ENCODE measurements around the gene APCDD1L. TPM values are rescaled to one million over a fixed set of nuclear protein-coding genes. Genes with fewer than 3 reads are reported as not detected.

The APCDD1L gene
- total and polyA plus RNA-seq, 3 experiments from 2014 or later: not detected

DNA sequence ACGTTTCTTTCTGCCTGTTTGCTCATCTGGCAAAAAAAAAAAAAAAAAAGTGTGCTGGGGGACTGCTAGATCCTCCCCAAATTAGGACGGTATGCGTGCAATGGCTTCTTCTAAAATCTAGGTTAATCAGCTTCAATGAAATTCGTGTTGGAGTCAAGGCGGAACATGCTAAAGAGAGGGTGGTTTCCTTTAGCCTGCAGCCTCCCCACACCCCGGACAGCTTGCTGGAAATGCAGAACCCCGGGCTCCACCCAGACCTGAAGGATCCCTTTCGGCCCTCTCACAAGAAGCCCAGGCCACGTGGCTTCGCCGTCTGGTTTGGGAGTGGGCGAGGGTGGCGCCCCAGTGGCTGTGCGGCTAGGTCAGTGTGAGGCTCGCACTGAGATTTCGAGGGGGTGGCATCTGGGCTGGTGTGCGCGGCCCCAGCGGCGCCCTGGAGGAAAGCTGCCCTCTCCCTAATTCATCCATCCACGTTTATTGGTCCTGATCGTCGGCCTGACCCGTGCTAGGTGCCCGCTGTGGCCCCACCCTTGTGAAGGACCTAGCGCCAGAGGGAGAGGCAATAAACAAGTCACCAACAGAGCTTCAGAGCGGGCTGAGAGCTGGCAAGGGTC lies 49.0 kb downstream of the APCDD1L start:
- Mint-ChIP-seq H3K9me3 (peaks cover 0 to 2% (median 0%) of the 10 kb centered on the region in 5 donors), H3K36me3 (no peaks in the 10 kb centered on the region), H3K27me3 (peaks cover 0 to 8% of the 10 kb centered on the region in 2 donors), H3K4me3 (no peak overlapping the region), H3K27ac (no peak overlapping the region), H3K4me1 (no peaks in the 10 kb centered on the region)
- Histone ChIP-seq H3K4me1 (ENCODE audit: insufficient read depth, low read length) (no peaks in the 10 kb centered on the region), H3K9me3 (ENCODE audit: low read length) (no peaks in the 10 kb centered on the region), H3K27me3 (ENCODE audit: insufficient read depth, low read length, poor library complexity, severe bottlenecking) (no peaks in the 10 kb centered on the region), H3K27ac (ENCODE audit: low read depth, low read length) (no peak overlapping the region), H3K36me3 (ENCODE audit: insufficient read depth, low read length) (no peaks in the 10 kb centered on the region), H3K4me3 (ENCODE audit: low read length) (no peak overlapping the region)
- ChIA-PET POLR2A (no interaction called here), CTCF (interaction anchor here (0.6 kb wide), 1 partner anchor 16 kb away, joined by 3 read pairs; no protein-coding TSS in a partner anchor)
- DNase-seq: no peak

DNA sequence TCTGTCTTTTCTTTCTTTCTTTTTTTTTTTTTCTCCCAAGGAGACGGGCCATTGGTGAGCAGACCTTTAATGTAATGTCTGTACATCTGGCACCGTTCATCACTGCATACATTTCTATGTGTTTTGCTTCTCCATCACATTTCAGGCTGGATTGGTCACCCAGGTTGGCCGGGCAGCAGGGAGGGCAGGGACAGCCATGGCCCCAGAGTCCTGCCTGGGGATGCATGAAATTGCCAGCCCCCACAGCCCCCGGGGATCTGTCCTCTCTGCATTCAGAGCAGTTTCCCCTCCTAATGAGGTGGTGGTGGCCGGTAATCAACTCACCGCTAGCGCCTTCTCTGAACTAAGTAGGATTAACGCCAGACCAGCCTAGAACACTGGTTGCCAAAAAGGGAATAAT lies 50.4 kb downstream of the APCDD1L start:
- Histone ChIP-seq H3K27ac (ENCODE audit: low read depth, low read length) (no peak overlapping the region), H3K27me3 (ENCODE audit: insufficient read depth, low read length, poor library complexity, severe bottlenecking) (no peaks in the 10 kb centered on the region), H3K4me3 (ENCODE audit: low read length) (no peak overlapping the region), H3K36me3 (ENCODE audit: insufficient read depth, low read length) (no peaks in the 10 kb centered on the region), H3K4me1 (ENCODE audit: insufficient read depth, low read length) (no peaks in the 10 kb centered on the region), H3K9me3 (ENCODE audit: low read length) (no peaks in the 10 kb centered on the region)
- no peak for DNase-seq
- Mint-ChIP-seq H3K27me3 (peaks cover 0 to 8% of the 10 kb centered on the region in 2 donors), H3K27ac (no peak overlapping the region), H3K4me3 (no peak overlapping the region), H3K4me1 (no peaks in the 10 kb centered on the region), H3K36me3 (no peaks in the 10 kb centered on the region), H3K9me3 (peaks cover 0 to 2% (median 0%) of the 10 kb centered on the region in 5 donors)
- ChIA-PET POLR2A (no interaction called here), CTCF (interaction anchor here (1.5 kb wide), 1 partner anchor 20 kb away, joined by 3 read pairs; no protein-coding TSS in a partner anchor)

DNA sequence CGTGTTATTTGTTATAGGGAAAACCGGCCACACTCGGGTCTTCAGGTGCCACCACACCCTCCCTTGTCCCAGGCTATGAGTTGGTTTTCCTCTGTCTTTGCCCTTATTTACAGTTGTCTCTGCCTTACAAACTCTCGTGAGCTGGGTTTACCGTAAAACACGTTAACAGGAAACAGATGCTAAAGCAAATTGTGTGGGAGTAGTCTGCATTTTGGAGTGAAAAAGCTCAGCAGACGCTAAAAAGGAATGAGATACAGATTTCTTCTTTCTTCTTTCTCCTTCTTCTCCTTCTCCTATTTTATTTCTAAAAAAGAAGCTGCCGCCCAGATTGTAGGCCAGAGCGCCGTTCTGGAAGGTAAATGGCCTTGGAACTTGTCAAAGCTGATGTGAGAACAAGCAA lies 51.9 kb downstream of the APCDD1L start:
- DNase-seq: no peak
- Histone ChIP-seq H3K4me1 (ENCODE audit: insufficient read depth, low read length) (no peaks in the 10 kb centered on the region), H3K9me3 (ENCODE audit: low read length) (no peaks in the 10 kb centered on the region), H3K27ac (ENCODE audit: low read depth, low read length) (no peak overlapping the region), H3K36me3 (ENCODE audit: insufficient read depth, low read length) (no peaks in the 10 kb centered on the region), H3K27me3 (ENCODE audit: insufficient read depth, low read length, poor library complexity, severe bottlenecking) (no peaks in the 10 kb centered on the region), H3K4me3 (ENCODE audit: low read length) (no peak overlapping the region)
- no peak overlapping the region for H3K27ac Mint-ChIP-seq
- CTCF ChIA-PET: interaction anchor here (0.7 to 1.5 kb wide), 2 partner anchors 18 to 1008 kb away, joined by 3 read pairs; no protein-coding TSS in a partner anchor
- H3K4me1 Mint-ChIP-seq: no peaks in the 10 kb centered on the region
- POLR2A ChIA-PET: no interaction called here
- H3K27me3 Mint-ChIP-seq: peaks cover 0 to 9% of the 10 kb centered on the region in 2 donors
- H3K36me3 Mint-ChIP-seq: peaks cover 0 to 2% (median 0%) of the 10 kb centered on the region in 3 donors
- peaks cover 0 to 2% (median 0%) of the 10 kb centered on the region in 5 donors for H3K9me3 Mint-ChIP-seq
- H3K4me3 Mint-ChIP-seq: no peak overlapping the region

DNA sequence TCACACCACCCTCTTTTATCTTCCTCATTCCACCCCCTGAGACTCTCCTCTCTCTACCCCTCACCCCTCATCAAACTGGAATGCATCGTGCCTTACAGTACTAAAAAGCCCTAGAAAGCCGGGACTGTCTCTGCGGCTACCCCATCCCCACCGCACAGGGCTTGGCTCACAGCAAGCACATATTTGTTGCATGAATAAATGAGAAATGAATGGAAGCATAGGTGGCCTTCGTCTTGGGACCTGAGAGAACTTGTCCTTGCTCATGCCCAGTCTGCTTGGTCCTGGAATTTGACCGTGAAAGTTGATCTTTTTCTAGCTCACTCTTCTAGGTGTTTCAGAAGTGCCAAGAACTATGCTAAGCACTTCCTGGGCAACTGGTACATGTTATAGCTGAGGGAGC lies 53.3 kb downstream of the APCDD1L start:
- peaks cover 0 to 2% (median 0%) of the 10 kb centered on the region in 5 donors for H3K9me3 Mint-ChIP-seq
- CTCF ChIA-PET: no interaction called here
- H3K36me3 Mint-ChIP-seq: peaks cover 0 to 8% (median 4%) of the 10 kb centered on the region in 3 donors
- H3K27me3 Mint-ChIP-seq: peaks cover 0 to 6% of the 10 kb centered on the region in 2 donors
- no peaks in the 10 kb centered on the region for H3K36me3 ChIP-seq (ENCODE audit: insufficient read depth, low read length)
- no peaks in the 10 kb centered on the region for H3K4me1 ChIP-seq (ENCODE audit: insufficient read depth, low read length)
- POLR2A ChIA-PET: no interaction called here
- H3K4me3 Mint-ChIP-seq: no peak overlapping the region
- no peak overlapping the region for H3K4me3 ChIP-seq (ENCODE audit: low read length)
- no peaks in the 10 kb centered on the region for H3K9me3 ChIP-seq (ENCODE audit: low read length)
- no peak overlapping the region for H3K27ac Mint-ChIP-seq
- no peak for DNase-seq
- no peak overlapping the region for H3K27ac ChIP-seq (ENCODE audit: low read depth, low read length)
- H3K27me3 ChIP-seq (ENCODE audit: insufficient read depth, low read length, poor library complexity, severe bottlenecking): no peaks in the 10 kb centered on the region
- no peaks in the 10 kb centered on the region for H3K4me1 Mint-ChIP-seq

DNA sequence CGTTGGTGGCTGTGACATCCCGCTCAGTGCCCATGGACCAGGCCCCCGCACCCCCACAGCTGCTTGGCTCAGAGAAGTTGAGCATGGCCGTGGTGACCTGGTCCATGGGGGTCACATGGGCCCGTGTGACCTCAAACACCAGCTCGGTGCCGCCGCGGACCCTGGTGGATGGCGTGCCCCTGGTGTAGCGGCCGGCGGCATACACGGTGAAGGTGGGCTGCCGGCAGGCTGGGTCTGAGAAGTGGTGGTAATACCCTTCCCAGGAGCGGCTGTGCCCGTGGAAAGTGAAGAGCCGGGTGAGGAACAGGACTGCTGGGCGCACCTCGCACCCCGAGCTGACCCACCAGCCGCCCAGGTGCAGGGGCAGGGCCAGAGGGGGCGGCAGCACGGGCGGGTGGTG lies 54.1 kb downstream of the APCDD1L start:
- Mint-ChIP-seq H3K27ac (no peak overlapping the region), H3K4me3 (no peak overlapping the region), H3K9me3 (peaks cover 0 to 2% (median 0%) of the 10 kb centered on the region in 5 donors), H3K36me3 (peaks cover 0 to 12% (median 6%) of the 10 kb centered on the region in 3 donors), H3K4me1 (peaks cover 0 to 1% (median 0%) of the 10 kb centered on the region in 3 donors), H3K27me3 (peaks cover 0 to 8% of the 10 kb centered on the region in 2 donors)
- H3K36me3 ChIP-seq (ENCODE audit: insufficient read depth, low read length): no peaks in the 10 kb centered on the region
- no peak for DNase-seq
- ChIA-PET CTCF (no interaction called here), POLR2A (no interaction called here)
- no peaks in the 10 kb centered on the region for H3K4me1 ChIP-seq (ENCODE audit: insufficient read depth, low read length)
- H3K27ac ChIP-seq (ENCODE audit: low read depth, low read length): no peak overlapping the region
- H3K9me3 ChIP-seq (ENCODE audit: low read length): no peaks in the 10 kb centered on the region
- H3K27me3 ChIP-seq (ENCODE audit: insufficient read depth, low read length, poor library complexity, severe bottlenecking): no peaks in the 10 kb centered on the region
- no peak overlapping the region for H3K4me3 ChIP-seq (ENCODE audit: low read length)

DNA sequence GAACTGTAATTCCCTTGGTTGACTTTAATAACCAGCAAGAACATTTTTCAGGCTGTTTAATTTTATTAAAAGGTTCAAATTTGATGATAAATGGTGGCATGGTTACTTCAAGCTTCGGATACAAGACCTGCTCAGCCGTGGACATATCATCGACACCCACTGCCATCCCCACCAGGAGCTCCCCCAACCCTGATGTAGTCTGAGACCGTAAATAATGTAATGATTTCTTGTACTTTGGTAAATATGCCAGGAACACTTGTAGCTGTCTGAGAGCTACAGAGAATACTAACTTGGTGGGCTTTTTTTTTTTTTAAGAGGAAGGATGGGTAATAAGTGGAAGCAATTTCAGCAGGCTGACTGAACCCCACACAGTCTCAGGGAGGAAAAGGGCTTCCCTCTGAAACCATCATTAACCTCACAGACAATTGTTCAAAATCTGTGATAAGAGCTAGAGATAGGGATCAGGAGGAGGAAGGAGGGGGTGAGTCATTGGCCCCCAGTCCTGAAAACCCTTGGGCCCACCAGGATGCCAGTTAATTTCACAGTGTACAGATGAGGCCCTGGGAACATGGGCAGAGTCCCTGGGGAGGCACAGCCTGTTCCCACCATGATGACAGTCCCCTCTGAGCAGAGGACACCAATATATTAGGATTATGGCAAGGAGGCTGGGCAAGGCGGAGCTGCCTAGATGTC lies 56.0 kb downstream of the APCDD1L start:
- no peak overlapping the region for H3K4me3 ChIP-seq (ENCODE audit: low read length)
- POLR2A ChIA-PET: no interaction called here

DNA sequence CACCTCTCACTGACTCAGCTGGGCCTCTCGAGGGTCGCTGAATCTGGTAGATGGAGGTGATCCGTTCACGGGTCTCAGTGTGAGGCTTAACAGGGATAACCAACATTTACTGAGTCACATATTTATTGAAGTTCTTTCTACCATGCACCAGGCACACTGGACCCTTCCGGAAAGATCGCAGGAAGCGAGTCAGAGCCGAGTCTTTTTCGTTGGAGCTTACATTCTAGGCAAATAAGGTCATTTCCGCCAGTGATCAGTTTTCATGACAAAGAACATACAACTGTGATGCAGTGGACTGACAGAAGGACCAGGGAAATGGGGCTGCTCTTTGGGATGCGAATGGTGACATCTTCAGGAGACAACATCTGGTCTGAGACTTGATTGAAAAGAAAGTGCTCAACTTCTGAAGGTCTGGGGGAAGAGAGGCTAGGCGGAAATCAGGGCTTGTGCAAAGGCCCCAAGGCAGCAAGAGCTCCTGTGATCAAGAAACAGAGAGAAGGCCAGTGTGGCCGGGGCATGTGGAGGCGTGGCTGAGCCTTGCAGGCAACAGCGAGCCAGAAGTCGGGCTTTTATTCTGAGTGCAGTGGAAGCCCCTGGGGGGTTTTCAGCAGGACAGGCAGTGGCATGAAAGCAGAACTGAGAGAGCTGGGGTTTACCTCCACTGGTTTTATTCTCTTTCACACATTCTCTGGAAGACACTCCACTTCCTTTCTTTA lies 56.7 kb downstream of the APCDD1L start:
- H3K27ac Mint-ChIP-seq: peak overlapping the region in 1 of 8 donors; percentile 68

More for the DNA sequence above, 56.0 kb downstream of the APCDD1L start:
- Histone ChIP-seq H3K4me1 (ENCODE audit: insufficient read depth, low read length) (no peaks in the 10 kb centered on the region), H3K27ac (ENCODE audit: low read depth, low read length) (no peak overlapping the region), H3K9me3 (ENCODE audit: low read length) (no peaks in the 10 kb centered on the region), H3K27me3 (ENCODE audit: insufficient read depth, low read length, poor library complexity, severe bottlenecking) (no peaks in the 10 kb centered on the region), H3K36me3 (ENCODE audit: insufficient read depth, low read length) (no peaks in the 10 kb centered on the region)
- Mint-ChIP-seq H3K27me3 (peaks cover 0 to 3% of the 10 kb centered on the region in 2 donors), H3K36me3 (peaks cover 8 to 14% (median 8%) of the 10 kb centered on the region in 3 donors), H3K27ac (peak overlapping the region in 1 of 8 donors; percentile 61), H3K9me3 (peaks cover 0 to 8% (median 2%) of the 10 kb centered on the region in 5 donors), H3K4me3 (no peak overlapping the region), H3K4me1 (peaks cover 0 to 1% (median 0%) of the 10 kb centered on the region in 3 donors)
- DNase-seq: no peak
- CTCF ChIA-PET: no interaction called here

More for the DNA sequence above, 56.7 kb downstream of the APCDD1L start:
- H3K27ac ChIP-seq (ENCODE audit: low read depth, low read length): no peak overlapping the region
- no peak for DNase-seq
- peaks cover 0 to 1% (median 0%) of the 10 kb centered on the region in 3 donors for H3K4me1 Mint-ChIP-seq
- peaks cover 0 to 11% (median 3%) of the 10 kb centered on the region in 5 donors for H3K9me3 Mint-ChIP-seq
- H3K4me3 Mint-ChIP-seq: no peak overlapping the region
- ChIA-PET CTCF (no interaction called here), POLR2A (no interaction called here)
- H3K4me1 ChIP-seq (ENCODE audit: insufficient read depth, low read length): no peaks in the 10 kb centered on the region
- H3K36me3 Mint-ChIP-seq: peaks cover 11 to 14% (median 12%) of the 10 kb centered on the region in 3 donors
- no peaks in the 10 kb centered on the region for H3K36me3 ChIP-seq (ENCODE audit: insufficient read depth, low read length)
- no peaks in the 10 kb centered on the region for H3K27me3 ChIP-seq (ENCODE audit: insufficient read depth, low read length, poor library complexity, severe bottlenecking)
- H3K9me3 ChIP-seq (ENCODE audit: low read length): no peaks in the 10 kb centered on the region
- no peak overlapping the region for H3K4me3 ChIP-seq (ENCODE audit: low read length)
- peaks cover 0 to 3% of the 10 kb centered on the region in 2 donors for H3K27me3 Mint-ChIP-seq
